HG02763 (cell line): ENCODE results near the gene MAP3K6.

Source experiments
- ATAC-seq: cut with Tn5 transposase; IDR thresholded peaks from one replicate; pipeline ENCODE4 v1.9.1; 2021; ENCODE audit warnings: mild to moderate bottlenecking, moderate library complexity; ENCODE audit not compliant: unreplicated experiment

The MAP3K6 gene

DNA sequence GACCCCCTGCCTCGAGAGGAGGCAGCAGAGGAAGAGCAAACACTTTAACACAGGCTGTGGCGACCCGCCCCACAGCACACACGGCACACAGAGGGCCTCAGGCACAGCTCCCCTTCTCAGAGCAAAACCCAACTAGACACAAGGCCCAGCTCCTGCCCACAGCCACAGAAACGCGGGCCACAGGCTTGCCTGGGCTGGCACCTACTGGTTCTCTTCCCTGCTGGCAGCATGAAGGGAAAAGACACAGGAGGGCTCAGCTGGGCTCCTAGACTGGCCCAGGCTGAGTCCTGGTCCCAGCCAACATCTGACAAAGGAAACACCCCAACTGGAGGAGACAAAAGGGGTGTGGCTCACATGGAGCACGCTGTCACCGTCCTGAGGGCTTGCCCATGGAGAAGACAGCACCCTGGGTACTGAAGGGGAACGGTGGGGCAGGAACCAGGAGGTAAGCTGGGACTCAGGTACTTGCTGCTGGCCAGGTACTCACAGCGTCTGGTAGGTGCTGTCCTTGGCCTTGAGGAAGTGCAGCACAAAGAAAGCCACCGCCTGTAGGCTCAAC is 12.9 kb upstream of the MAP3K6 start:
- no peak for ATAC-seq

DNA sequence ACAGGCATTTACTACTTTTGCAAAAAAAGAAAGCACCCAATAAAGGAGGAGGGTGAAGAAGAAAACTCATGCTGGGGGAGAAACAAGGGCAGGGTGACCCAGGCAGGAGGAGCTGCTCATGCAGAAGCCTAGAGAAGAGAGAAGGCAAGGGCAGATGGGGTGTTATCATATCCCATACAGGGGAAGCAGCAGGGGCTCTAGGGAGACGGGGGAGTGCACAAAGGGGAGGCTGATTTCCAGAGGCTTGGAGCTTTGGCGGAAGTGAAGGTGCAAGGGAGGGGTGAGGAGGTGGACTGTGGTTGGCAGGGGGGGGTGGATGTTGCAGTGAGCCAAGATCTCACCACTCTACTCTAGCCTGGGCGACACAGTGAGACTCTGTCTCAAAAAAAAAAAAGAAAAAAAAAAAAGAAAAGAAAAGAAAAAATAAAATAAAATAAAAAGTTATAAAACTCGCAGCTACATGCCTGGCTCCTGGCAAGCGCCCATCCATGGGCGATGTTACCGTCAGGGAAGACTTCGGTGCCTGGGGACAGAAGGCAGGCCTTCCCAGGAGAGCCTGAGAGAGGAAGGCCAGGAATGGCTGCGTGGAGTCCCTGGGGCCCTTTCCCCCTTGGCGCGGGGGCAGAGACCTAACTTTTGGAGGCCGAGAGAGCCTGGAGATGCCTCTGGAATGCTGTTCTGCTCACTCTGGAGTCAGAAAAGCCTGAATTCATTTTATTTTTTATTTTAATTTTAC is 11.2 kb upstream of the MAP3K6 start:
- ATAC-seq = no peak

GRCh38 chr1:27374362-27375086 is 7.8 kb upstream of the MAP3K6 start, which contains the start of gene FCN3:
Gene FCN3, minus strand, starts transcription at chr1:27374824. Its CDS starts 6 bp downstream, at chr1:27374818.
- no peak for ATAC-seq

DNA sequence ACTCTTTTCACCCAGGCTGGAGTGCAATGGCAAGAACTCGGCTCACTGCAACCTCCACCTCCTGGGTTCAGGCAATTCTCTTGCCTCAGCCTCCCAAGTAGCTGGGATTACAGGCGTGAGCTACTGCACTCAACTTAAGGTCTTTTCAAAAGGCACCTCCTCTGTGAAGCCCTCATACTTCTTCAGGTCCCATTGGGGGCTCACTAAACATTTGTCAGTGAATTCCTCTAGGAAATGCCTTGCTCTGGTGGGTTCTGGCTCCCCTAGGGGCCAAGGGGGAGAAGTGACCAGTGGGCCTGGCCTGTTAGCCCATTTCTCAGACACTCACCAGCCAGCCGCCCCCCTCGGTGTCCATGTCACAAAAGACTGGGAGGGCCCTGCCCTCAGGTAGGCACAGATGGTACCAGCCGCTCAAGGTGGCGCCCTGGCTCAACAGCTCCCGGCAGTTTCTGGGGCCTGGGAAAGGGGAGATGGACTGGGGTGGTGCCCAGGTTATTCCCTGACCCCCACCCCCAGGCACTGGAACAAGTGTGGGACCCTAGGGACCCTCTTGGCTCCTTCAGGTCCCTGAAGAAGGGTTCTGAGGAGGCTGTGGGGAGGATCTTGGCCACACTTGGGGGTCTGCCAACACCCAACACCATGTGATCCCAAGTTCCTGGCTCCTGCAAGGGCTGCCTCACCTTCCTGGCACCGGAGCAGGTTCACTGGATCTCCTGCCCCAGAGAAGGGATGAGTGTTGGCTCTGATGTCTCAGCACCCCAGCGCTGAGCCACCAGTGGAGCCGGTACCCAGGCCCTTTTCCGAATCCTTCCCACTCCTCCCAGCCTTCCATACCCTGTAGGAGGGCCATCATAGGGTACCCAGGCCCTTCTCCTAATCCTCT is 6.3 kb upstream of the MAP3K6 start:
- ATAC-seq = no peak

GRCh38 chr1:27372022-27372807 is 5.5 kb upstream of the MAP3K6 start:
- ATAC-seq = no peak

DNA sequence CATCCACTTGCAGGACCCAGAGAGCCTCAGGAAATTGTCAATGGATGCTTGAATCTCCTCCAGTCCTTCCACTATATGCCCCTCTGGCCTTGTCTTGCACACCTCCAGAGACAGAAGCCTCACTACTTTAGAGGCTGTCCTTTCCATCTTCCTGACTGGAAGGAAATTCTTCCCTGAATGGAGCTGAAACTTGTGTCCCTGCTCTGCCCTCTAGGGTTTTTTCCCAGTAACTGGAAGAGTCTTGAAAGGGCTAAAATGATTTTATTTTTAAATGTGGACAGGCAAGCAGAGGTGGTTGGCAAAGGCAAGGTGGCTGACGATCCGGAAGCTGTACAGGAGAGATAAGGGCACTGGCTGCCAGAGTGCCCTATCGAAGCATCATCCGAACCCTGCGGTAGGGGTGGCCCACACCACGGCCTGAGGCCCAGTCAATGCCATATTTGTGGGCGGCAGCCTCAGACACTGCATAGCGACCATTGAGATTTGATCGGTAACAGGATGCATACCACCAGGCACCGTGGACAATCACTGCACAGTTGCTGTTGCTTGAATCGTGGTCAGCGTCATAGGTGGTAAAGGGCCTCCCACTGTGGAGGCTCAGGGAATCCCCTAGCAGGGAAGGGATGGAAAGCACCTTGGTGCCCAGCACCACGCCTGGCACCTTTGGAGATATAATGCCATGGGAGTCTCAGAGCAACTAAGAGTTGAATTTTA is 2.3 kb upstream of the MAP3K6 start:
- ATAC-seq = no peak

DNA sequence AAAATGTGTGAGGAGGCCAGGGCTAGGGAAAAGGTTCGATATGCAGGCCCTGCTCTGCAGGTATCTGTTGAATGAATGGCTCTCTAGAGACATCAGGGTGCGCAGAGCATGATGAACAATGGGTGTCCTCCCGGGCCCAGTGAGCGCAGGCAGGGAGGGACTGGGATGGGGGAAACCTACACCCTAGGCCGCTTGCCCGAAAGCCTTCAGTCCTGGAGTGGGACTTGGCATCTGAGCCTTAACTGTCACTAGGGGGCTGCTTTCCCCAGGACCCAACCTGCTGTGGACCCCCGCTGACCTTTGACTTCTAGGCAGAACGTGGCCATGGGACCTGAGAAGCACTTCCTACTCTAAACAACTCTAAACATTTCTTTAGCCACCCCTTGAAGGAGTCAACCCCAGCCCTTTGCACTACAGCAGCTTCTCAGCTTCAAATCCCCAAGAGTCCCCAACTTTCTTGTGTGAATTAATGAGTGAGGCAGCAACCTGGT is 444 bp upstream of the MAP3K6 start:
- no peak for ATAC-seq

- peak; percentile 34 for ATAC-seq
These were observed 699 bp downstream of the MAP3K6 start for GRCh38 chr1:27366113-27366410.

- ATAC-seq = peak; percentile 20
These were observed 1.2 kb downstream of the MAP3K6 start for GRCh38 chr1:27365372-27366112.

DNA sequence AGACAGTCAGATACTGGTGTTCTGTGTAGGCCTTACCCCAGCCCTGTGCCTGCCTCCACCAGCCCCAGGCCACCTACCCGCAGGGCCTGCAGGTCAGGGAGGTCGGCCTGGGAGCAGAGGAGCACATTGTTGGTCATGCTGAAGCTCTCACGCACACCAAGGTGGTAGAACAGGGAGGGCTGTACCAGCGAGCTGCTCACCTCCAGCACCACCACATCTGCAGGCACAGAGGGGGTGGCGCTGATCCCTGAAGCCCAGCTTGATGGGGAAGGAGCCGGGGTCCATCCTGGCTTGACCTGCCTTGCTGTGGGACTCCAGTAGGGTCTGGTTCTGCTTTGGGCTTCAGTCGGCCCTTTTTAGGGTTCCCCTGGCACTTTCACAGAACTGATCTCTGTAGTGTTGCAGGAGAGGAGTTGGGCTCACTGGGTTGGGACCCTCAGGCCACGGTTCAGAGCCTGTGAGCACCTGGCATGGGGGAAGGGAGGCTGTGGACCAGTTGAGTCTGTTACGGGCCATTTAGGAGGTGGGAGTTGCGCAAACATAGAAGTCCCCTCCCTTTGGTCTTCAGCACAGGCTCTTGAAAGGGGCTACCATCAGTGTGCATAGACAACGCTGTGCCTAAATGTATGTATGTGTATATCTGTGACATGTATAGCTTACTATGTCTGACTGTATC is 1.9 kb downstream of the MAP3K6 start:
- ATAC-seq = no peak

DNA sequence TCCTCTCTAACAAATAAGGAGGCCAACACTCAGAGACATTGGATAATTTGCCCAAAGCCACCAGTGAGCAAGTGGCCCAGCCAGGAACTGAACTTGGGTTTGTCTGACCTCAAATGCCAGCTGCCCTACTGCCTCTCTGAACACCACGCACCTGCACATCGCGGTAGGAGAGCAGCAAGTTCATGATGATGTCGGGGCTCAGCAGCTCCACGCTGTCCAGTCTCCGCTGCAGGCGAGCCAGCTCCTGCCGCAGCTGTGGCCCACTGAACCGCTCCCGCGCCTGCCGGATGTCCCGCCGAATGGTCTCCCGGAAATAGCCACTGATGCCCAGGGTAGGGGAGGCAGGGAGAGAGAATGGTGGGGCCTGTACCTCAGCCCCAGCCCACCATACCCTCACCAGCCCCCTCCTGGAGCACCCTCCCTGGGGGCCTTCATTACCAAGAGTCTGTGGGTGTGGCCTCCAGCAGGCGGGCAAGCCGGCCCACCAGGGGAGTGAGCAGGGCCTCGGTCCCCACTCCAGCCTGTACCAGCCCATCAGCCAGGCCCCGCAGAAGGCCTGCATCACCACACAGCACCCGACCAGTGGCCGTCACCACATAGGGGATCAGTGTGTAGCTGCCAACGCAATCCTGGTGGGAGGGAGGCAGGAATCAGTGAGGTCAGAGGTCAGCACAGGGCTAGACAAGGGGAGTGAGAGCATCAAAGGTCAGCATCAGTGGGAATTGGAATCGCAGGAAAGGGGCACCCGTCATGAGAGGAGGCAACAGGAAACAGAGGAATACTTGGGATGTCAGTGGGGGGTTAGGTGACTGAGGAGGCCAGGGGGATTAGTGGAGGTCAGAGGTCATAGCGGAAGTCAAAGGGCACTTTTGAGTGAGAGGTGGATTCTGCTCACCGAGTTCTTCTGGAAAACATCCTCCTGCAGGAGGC is 2.7 kb downstream of the MAP3K6 start:
- ATAC-seq = no peak

DNA sequence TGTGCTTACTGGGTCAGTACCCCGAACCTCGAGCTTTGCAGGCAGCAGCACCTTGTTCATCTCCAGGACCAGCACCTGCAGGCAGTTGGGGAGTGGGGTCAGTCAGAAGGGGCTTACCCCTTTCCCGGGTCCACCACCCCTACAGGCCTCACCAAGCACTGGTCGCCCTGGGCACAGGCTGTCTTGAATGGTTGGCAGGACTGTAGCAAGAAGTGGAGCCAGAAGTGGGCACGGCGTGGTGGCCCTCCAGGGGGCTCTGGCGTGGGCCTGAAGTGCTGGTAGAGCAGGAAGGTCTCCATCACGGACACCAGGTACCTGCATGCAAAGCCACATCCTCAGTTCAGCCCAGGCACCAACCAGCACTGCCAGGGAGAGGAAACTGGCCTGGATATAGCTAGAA is 5.2 kb downstream of the MAP3K6 start:
- ATAC-seq = no peak

DNA sequence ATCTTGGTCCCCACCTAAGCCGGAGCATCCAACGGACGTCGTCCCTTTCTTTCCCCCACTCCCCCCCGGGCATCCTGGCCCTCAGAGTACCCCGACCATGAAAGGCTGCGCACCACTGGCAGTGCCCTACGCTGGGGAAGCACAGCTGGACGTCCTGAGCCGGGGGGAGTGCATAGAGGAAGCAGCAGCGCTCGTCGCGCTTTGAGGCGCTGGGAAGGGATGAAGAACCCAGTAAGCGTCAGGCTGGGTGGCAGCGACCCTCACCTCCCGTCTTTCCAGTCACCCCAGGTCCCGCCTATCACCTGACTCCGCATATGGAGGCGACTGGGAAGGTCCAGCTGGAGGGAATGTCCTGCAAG is 5.7 kb downstream of the MAP3K6 start:
- no peak for ATAC-seq

DNA sequence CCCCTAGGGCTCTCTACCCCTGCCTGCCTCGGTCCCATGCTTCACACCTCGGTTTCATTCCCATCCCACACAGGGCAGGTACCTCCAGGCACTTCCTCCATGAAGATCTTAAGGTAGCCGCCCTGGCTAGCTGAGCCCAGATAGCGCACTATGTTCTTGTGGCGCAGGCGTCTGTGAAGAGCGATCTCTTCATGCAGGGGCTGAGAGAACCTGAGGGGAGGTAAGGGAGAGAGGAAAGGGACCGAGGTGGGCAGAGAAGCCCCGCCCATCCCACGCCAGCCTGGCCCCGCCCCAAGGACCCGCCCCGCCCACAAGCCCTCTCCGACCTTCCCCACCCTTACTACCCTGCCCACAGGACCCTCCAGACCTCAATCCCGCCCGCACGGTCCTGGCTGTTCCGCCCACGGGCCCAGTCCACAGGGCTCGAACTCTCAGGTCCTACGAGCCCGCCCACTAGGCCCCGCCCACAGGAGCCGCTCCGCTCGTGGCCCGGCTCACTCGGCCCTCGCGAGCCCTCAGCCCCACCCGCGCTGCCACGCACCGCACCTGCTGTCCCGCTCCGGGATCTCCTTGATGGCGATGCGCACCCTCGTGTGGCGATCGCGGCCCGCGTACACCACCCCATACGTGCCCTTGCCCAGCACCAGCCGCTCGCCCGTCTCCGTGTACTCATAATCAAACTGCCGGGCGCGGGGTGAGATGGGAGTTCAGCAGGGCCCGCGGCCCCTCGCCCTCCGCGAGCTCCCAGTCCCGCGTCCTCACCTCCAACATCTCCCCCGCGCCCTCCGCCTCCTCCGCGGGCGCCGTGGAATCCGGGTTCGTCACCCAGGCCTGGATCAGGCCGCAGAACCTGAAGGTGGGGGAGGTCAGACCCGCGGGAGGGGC is 6.4 kb downstream of the MAP3K6 start:
- ATAC-seq = no peak

DNA sequence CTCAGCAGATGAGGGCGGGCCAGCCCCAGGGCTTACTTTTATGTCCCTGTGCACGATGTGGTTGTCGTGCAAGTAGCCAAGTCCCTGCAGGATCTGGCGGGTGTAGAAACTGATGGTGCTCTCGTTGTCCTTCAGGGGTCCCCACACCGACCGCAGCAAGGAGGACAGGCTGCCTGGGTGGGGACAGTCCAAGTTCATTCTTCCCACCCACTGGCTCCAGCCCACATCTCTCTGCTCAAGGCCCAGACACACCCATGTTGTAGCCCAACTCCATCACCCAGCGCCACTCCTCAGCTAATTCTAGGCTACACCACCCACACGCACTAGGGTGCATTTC is 7.0 kb downstream of the MAP3K6 start:
- no peak for ATAC-seq

GRCh38 chr1:27358928-27359313 is 7.8 kb downstream of the MAP3K6 start:
- ATAC-seq = no peak
